SK-N-MC (cell line): Measurements from ENCODE around the gene GOLGA8S.
"Not testable (repeated sequence)": the region's sequence is repeated elsewhere in the genome, so short reads cannot be mapped to it uniquely, and the experiment has no call there.

Experiments
- DNase-seq: peaks from one replicate; pipeline ENCODE4 v3.0.0-alpha.2; 2011; ENCODE audit warnings: low read depth, low spot score
- H3K27ac ChIP-seq: fragments of 200-600 bp; sonication (generic); 2 replicates; pipeline ENCODE4 v1.5.1; 2016; ENCODE audit warnings: mixed run types
- H3K36me3 ChIP-seq: fragments of 200-600 bp; sonication (generic); 2 replicates; pipeline ENCODE4 v1.6.1; 2017; ENCODE audit warnings: antibody characterized with exemption, low read length, mixed read lengths; ENCODE audit not compliant: insufficient read depth
- H3K4me3 ChIP-seq: fragments of 200-600 bp; sonication (generic); 2 replicates; pipeline ENCODE4 v1.5.1; 2016
- H3K9ac ChIP-seq: fragments of 200-600 bp; sonication (generic); 2 replicates; pipeline ENCODE4 v1.8.0; 2017; ENCODE audit warnings: mixed run types, mixed read lengths; ENCODE audit not compliant: insufficient read length
- H3K9me3 ChIP-seq: fragments of 200-600 bp; sonication (generic); 2 replicates; pipeline ENCODE4 v1.6.1; 2017; ENCODE audit warnings: low read depth, mild to moderate bottlenecking, antibody characterized with exemption, low read length, moderate library complexity, mixed read lengths
- EZH2 ChIP-seq: fragments of 200-600 bp; sonication (generic); IDR thresholded peaks from one replicate; pipeline ENCODE4 v1.6.1; 2017; ENCODE audit warnings: antibody characterized with exemption
- FOXP2 ChIP-seq: optimal IDR thresholded peaks from 2 replicates; pipeline ENCODE3; 2011; ENCODE audit warnings: mild to moderate bottlenecking, moderate library complexity; ENCODE audit not compliant: insufficient read depth; ENCODE audit errors: extremely low read length, control extremely low read depth
- POLR2AphosphoS5 ChIP-seq: IDR thresholded peaks from 2 replicates; pipeline ENCODE4 v1.6.1; 2012; ENCODE audit warnings: mild to moderate bottlenecking, low read depth, low read length, borderline replicate concordance

The GOLGA8S gene

GRCh38 chr15:23354448-23354847 is at the start of gene GOLGA8S:
GOLGA8S (plus strand) TSS chr15:23354748; CDS start chr15:23354810, 62 bp downstream.
- not testable (repeated sequence) for H3K27ac ChIP-seq, H3K9me3 ChIP-seq, H3K9ac ChIP-seq, H3K36me3 ChIP-seq, H3K4me3 ChIP-seq, DNase-seq

DNA sequence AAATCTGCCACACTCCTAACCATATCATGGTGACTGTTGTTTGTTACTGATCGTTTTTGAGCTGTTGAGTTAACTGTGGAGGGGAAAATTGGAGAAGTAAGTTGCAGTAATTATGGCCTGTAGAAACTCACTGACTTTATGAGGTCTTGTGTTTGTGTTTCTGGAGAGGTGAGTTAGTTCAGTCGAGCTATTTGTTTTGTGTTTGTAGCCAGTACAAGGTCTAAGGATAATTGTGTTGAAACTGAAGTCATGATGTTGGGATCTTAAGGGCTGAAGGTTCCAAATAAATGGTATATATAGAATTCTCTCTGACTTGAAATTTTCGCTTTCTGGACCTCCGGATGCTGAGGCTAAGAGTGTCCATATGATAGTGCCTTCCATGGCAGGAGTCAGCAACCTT is 49.7 kb upstream of the GOLGA8S start:
- Histone ChIP-seq H3K4me3 (peak overlapping the region; percentile 74), H3K36me3 (peaks cover 17% of the 10 kb centered on the region), H3K9ac (peak overlapping the region; percentile 45)
- H3K27ac ChIP-seq, H3K9me3 ChIP-seq, DNase-seq: not testable (repeated sequence)

GRCh38 chr15:23305921-23306320 is 48.6 kb upstream of the GOLGA8S start:
- not testable (repeated sequence) for H3K27ac ChIP-seq, H3K4me3 ChIP-seq, H3K9ac ChIP-seq, DNase-seq, H3K9me3 ChIP-seq
- H3K36me3 ChIP-seq, result peaks cover 22% of the 10 kb centered on the region

DNA sequence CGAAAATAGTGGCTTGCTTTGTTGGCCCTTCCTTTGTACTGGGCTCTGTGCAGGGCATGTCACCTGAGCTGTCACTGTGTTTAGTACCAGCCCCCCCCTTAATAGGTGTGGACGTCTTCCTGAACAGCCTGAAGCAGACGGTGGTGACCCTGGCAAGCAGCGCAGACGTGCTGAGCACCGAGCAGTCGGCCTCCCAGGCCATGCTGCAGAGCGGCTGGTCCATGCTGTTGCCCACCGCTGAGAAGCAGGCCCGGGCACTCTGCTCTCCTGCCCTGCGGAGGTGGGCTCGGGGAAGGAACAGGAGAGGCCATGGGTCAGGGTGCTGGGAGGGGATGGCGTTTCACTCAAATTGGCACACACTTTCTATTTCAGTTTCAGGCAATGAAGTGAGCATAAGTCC is 43.3 kb upstream of the GOLGA8S start:
- not testable (repeated sequence) for H3K4me3 ChIP-seq, H3K9ac ChIP-seq, H3K9me3 ChIP-seq, DNase-seq, H3K27ac ChIP-seq
- H3K36me3 ChIP-seq, result peaks cover 26% of the 10 kb centered on the region

GRCh38 chr15:23334096-23334495 is 20.5 kb upstream of the GOLGA8S start, which contains the start of gene GOLGA6L26:
GOLGA6L26 (minus strand) TSS chr15:23334196; CDS start chr15:23334135, 61 bp downstream.
- not testable (repeated sequence) for H3K4me3 ChIP-seq, DNase-seq, H3K9me3 ChIP-seq, H3K36me3 ChIP-seq, H3K27ac ChIP-seq, H3K9ac ChIP-seq

DNA sequence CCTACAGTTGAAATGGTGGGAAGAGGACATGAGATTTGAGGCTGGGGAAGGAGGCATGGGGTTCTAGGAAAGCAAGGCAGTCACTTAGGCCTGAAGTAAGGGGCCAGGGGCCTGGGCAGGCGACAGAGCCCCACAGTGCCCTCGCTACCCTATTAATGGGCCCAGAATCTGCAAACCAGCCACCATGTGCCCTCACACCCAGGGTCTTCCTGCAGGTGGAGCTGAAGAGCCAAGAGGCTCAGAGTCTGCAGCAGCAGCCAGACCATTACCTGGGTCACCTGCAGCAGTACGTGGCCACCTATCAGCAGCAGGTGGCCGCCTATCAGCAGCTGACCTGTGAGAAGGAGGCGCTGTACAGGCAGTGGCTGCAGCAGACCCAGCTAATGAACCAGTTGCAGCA is 8.1 kb downstream of the GOLGA8S start:
- DNase-seq, H3K4me3 ChIP-seq, H3K27ac ChIP-seq, H3K36me3 ChIP-seq, H3K9ac ChIP-seq, H3K9me3 ChIP-seq: not testable (repeated sequence)

DNA sequence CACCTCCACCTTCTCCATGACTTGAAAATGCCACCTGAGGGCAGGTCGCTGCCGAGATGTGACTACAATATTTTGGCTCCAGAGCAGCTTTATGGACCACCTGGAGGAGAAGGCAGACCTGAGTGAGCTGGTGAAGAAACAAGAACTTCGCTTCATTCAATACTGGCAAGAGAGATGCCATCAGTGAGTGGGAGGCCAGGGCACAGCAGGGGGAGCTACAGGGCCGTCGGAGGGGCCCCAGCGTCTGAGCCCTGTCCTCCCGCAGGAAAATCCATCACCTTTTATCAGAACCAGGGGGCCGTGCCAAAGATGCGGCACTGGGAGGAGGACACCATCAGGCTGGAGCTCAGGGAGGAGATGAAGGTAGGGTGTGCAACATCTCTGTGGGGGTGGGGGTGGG is 9.7 kb downstream of the GOLGA8S start:
- H3K9me3 ChIP-seq, DNase-seq, H3K9ac ChIP-seq, H3K36me3 ChIP-seq, H3K27ac ChIP-seq, H3K4me3 ChIP-seq: not testable (repeated sequence)

DNA sequence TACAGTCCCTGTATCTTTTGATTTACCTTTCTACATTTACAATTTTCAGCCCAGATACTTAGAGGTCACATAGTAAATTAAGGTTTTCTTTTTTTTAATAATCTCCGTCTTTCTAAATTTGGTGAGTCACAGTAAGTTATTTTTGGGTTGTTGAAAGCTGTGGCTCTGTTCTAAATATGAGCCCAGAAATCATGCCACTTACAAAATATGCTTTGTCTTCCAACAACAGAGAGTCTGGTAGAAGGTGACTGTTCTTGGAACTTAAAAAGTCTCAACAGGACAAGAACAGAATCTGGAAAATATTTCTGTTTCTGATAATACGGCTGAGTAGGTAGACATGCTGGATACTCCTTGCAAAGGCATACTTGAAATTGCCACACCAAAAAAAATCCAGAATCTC is 16.0 kb downstream of the GOLGA8S start:
- Histone ChIP-seq H3K9me3 (no peaks in the 10 kb centered on the region), H3K27ac (no peak overlapping the region), H3K4me3 (no peak overlapping the region), H3K9ac (no peak overlapping the region), H3K36me3 (no peaks in the 10 kb centered on the region)
- TF ChIP-seq POLR2AphosphoS5 (no peak), EZH2 (no peak), FOXP2 (no peak)
- DNase-seq, result no peak

DNA sequence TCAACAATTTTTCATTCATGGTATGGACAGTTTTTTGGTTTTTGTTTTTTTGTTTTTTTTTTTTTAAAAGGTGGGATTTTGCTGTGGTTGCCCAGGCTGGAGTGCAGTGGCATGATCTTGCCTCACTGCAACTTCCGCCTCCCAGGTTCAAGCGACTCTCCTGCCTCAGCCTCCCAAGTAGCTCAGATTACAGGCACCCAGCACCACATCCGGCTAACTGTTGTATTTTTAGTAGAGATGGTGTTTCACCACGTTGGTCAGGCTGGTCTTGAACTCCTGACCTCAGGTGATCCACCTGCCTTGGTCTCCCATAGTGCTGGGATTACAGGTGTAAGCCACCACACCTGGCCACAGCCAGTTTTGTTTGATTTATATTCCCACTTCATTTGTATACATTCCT is 16.6 kb downstream of the GOLGA8S start:
- not testable (repeated sequence) for H3K4me3 ChIP-seq, H3K9ac ChIP-seq, H3K27ac ChIP-seq, H3K36me3 ChIP-seq, DNase-seq, H3K9me3 ChIP-seq

DNA sequence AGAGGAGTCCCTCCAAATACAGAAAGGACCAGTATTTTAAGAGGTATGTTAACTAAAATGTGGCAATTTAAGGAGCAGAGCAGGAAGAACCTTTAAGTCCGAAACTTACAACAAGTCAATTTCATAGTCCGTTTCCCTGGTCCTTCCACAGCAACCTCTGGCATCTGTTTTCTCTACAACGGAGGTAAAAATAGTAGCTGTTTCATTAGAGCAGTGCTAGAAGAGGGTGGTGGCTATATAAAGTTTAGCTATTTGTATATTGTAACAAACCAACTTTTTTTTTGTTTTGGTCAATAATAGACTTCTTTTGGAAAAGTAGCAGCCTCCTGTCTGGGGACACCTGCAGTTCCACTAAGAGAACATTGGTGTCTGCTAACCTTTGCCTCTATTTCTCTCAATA is 17.3 kb downstream of the GOLGA8S start:
- H3K9me3 ChIP-seq, H3K27ac ChIP-seq, H3K4me3 ChIP-seq, DNase-seq, H3K9ac ChIP-seq, H3K36me3 ChIP-seq: not testable (repeated sequence)

- no peak overlapping the region for H3K27ac ChIP-seq
- H3K4me3 ChIP-seq, result no peak overlapping the region
- H3K9ac ChIP-seq, result no peak overlapping the region
- no peaks in the 10 kb centered on the region for H3K36me3 ChIP-seq
- TF ChIP-seq EZH2 (no peak), POLR2AphosphoS5 (no peak), FOXP2 (no peak)
- DNase-seq, result no peak
- H3K9me3 ChIP-seq, result no peaks in the 10 kb centered on the region
These were observed 17.7 kb downstream of the GOLGA8S start for GRCh38 chr15:23372284-23372683.

GRCh38 chr15:23372891-23373600 is 18.5 kb downstream of the GOLGA8S start:
- not testable (repeated sequence) for H3K27ac ChIP-seq, H3K4me3 ChIP-seq, DNase-seq, H3K36me3 ChIP-seq, H3K9me3 ChIP-seq, H3K9ac ChIP-seq

GRCh38 chr15:23374226-23374625 is 19.7 kb downstream of the GOLGA8S start:
- DNase-seq, H3K9ac ChIP-seq, H3K4me3 ChIP-seq, H3K9me3 ChIP-seq, H3K36me3 ChIP-seq, H3K27ac ChIP-seq: not testable (repeated sequence)

DNA sequence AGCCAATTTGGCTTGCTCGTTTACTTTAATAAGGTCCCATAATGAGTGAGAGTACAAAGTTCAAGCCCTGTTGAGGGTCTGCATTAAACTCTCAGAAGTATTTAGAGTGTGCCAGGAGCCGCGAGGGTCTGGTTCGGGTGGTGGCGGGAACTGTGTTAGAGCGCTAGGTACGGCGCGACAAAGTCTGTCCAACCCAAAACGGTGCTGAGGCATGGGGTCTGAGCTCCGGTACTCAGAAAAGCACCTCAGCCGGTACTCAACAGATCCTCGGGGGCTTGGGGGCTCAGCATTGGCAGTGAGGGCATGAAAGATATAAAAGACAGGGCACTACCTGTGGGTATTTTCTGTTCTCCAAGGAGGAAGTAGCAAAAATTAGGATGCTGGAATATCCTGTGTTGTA is 24.4 kb downstream of the GOLGA8S start:
- not testable (repeated sequence) for H3K36me3 ChIP-seq, DNase-seq, H3K9me3 ChIP-seq, H3K27ac ChIP-seq, H3K9ac ChIP-seq, H3K4me3 ChIP-seq
